K562 (cell line): ENCODE results near the gene RUSC2. TPM values are rescaled to one million over a fixed set of nuclear protein-coding genes. Genes with fewer than 3 reads are reported as not detected.

ENCODE experiments used
- ATAC-seq: fragments of 200-7000 bp; cut with Tn5 transposase; 3 replicates; pipeline ENCODE4 v1.9.1; 2020; ENCODE audit warnings: moderate library complexity
- BruUV-seq: library from RNA; stranded (reverse); fragments of 400-500 nt; replicated peaks from 2 replicates; lab custom pipeline; 2021; lab: Mats Ljungman, UMichigan
- CTCF ChIA-PET: fragments of 300-600 bp; formaldehyde crosslinking; extraction: SDS; loops from one replicate; lab custom pipeline; 2021; ENCODE audit warnings: low intra/inter-chr PET ratio; lab: Yijun Ruan, JAX
- POLR2A ChIA-PET: fragments of 300-600, 350-650 bp; sonication (Branson Sonifier 250); formaldehyde crosslinking; extraction: SDS; loops from one replicate; lab custom pipeline; 2021; ENCODE audit warnings: antibody characterized with exemption, inconsistent platforms; lab: Yijun Ruan, JAX
- DNase-seq, 4 experiments: peaks; one replicate each; pipeline versions ENCODE4 v3.0.0 to v3.0.0-alpha.2; 2011 to 2018; ENCODE audit warnings: low spot score in 3 of 4, mixed read lengths in 3 of 4; ENCODE audit errors: extremely low read depth in 1 of 4
- FAIRE-seq: peaks from 2 replicates; lab custom pipeline; 2011; peaks lifted over from hg19 to GRCh38; lab: Jason Lieb, UNC
- H2AFZ ChIP-seq: 2 replicates; pipeline ENCODE4 v1.6.0; 2011; ENCODE audit warnings: low read depth, low read length, control low read depth, inconsistent platforms
- H3K27ac ChIP-seq: fragments of 200-600 bp; 3 replicates; pipeline ENCODE4 v1.8.0; 2011; ENCODE audit warnings: low read depth, mild to moderate bottlenecking, control low read depth, inconsistent platforms, low read length, moderate library complexity, mixed read lengths; ENCODE audit errors: extremely low read depth
- H3K27me3 ChIP-seq, 2 experiments: fragments of 300-600 bp in 1 of 2; 2 replicates in 1 of 2; 3 replicates in 1 of 2; pipeline versions ENCODE4 v1.6.0 to v1.8.0; 2011; ENCODE audit warnings: inconsistent platforms in 2 of 2, low read length in 2 of 2, mild to moderate bottlenecking in 1 of 2, mixed read lengths in 1 of 2, moderate library complexity in 1 of 2; ENCODE audit not compliant: control insufficient read depth in 2 of 2, insufficient read depth in 2 of 2
- H3K36me3 ChIP-seq: fragments of 300-600 bp; 3 replicates; pipeline ENCODE4 v1.8.0; 2011; ENCODE audit warnings: mild to moderate bottlenecking, low read length, inconsistent platforms; ENCODE audit not compliant: control insufficient read depth, insufficient read depth
- H3K4me1 ChIP-seq, 2 experiments: fragments of 200-600 bp in 1 of 2; replicated peaks in 1 of 2; 2 replicates in 1 of 2; 3 replicates in 1 of 2; pipeline versions ENCODE4 v1.5.1 to v1.8.0; 2011; ENCODE audit warnings: inconsistent platforms in 2 of 2, low read length in 2 of 2, mild to moderate bottlenecking in 1 of 2, mixed read lengths in 1 of 2, moderate library complexity in 1 of 2; ENCODE audit not compliant: control insufficient read depth in 2 of 2, insufficient read depth in 2 of 2
- H3K4me2 ChIP-seq: 2 replicates; pipeline ENCODE4 v1.6.1; 2011; ENCODE audit warnings: low read length, control low read depth, inconsistent platforms, mixed read lengths; ENCODE audit not compliant: insufficient read depth
- H3K4me3 ChIP-seq: fragments of 200-600 bp; sonication (generic), shearing (Covaris generic); 2 replicates; pipeline ENCODE4 v1.5.1; 2016; ENCODE audit warnings: control low read depth, inconsistent platforms
- H3K79me2 ChIP-seq: fragments of 200-600 bp; 3 replicates; pipeline ENCODE4 v1.8.0; 2011; ENCODE audit warnings: low read length, inconsistent platforms; ENCODE audit not compliant: control insufficient read depth, insufficient read depth
- H3K9ac ChIP-seq, 2 experiments: 2 replicates each; pipeline versions ENCODE4 v1.6.0 to v1.6.1; 2011; ENCODE audit warnings: low read depth in 2 of 2, low read length in 2 of 2, control low read depth in 1 of 2, inconsistent platforms in 1 of 2, mild to moderate bottlenecking in 1 of 2, mixed read lengths in 1 of 2; ENCODE audit not compliant: insufficient read depth in 1 of 2
- H3K9me1 ChIP-seq: one replicate; pipeline ENCODE4 v1.6.0; 2011; ENCODE audit warnings: inconsistent platforms, mild to moderate bottlenecking, low read length, moderate library complexity; ENCODE audit not compliant: control insufficient read depth, insufficient read depth
- H3K9me3 ChIP-seq: replicated peaks from 2 replicates; pipeline ENCODE4 v1.5.1; 2011; ENCODE audit warnings: low read depth, low read length, inconsistent platforms; ENCODE audit not compliant: control insufficient read depth, insufficient read depth
- H4K20me1 ChIP-seq: replicated peaks from 2 replicates; pipeline ENCODE4 v1.6.1; 2011; ENCODE audit warnings: low read length, inconsistent platforms, mixed read lengths; ENCODE audit not compliant: control insufficient read depth, insufficient read depth
- FOXA3 ChIP-seq, 2 experiments: fragments of 450-650 bp in 1 of 2; sonication (generic) in 1 of 2; formaldehyde crosslinking; IDR thresholded peaks in 1 of 2; conservative IDR thresholded peaks in 1 of 2; 2 replicates each; pipeline versions ENCODE4 v1.4.0 to v1.8.0; 2020 to 2022; ENCODE audit warnings: mild to moderate bottlenecking in 2 of 2, missing genetic modification reagents in 1 of 2
- FOXO4 ChIP-seq: fragments of 450-650 bp; formaldehyde crosslinking; IDR thresholded peaks from 2 replicates; pipeline ENCODE4 v1.4.0; 2020; ENCODE audit warnings: mild to moderate bottlenecking, moderate library complexity
- JUN ChIP-seq, 2 experiments: sonication (generic) in 1 of 2; formaldehyde crosslinking in 1 of 2; IDR thresholded peaks; 2 replicates each; pipeline versions ENCODE4 v1.6.1 to v1.8.0; 2012 to 2022; ENCODE audit warnings: borderline replicate concordance in 2 of 2, mild to moderate bottlenecking in 2 of 2, improper control_type of control experiment in 1 of 2, low read depth in 1 of 2, low read length in 1 of 2, missing genetic modification reagents in 1 of 2
- KLF16 ChIP-seq: IDR thresholded peaks from 2 replicates; pipeline ENCODE4 v1.6.1; 2016; ENCODE audit warnings: antibody characterized with exemption
- NFYB ChIP-seq: IDR thresholded peaks from 2 replicates; pipeline ENCODE4 v1.6.1; 2011; ENCODE audit warnings: mild to moderate bottlenecking, moderate library complexity; ENCODE audit not compliant: insufficient read length; ENCODE audit errors: extremely low read depth
- NR2F6 ChIP-seq: fragments of 450-650 bp; formaldehyde crosslinking; IDR thresholded peaks from 2 replicates; pipeline ENCODE4 v1.4.0; 2020; ENCODE audit warnings: mild to moderate bottlenecking
- SIRT6 ChIP-seq: IDR thresholded peaks from one replicate; pipeline ENCODE4 v1.6.1; 2012; ENCODE audit warnings: low read depth, mild to moderate bottlenecking, control low read depth, inconsistent platforms, low read length, moderate library complexity
- STAT6 ChIP-seq: sonication (generic); formaldehyde crosslinking; IDR thresholded peaks from 2 replicates; pipeline ENCODE4 v1.8.1; 2023; ENCODE audit warnings: mild to moderate bottlenecking, missing genetic modification reagents
- ZBED1 ChIP-seq: IDR thresholded peaks from 2 replicates; pipeline ENCODE4 v1.6.1; 2014
- ZNF280A ChIP-seq: fragments of 450-650 bp; IDR thresholded peaks from 2 replicates; pipeline ENCODE4 v1.6.1; 2018; ENCODE audit warnings: mild to moderate bottlenecking, low read depth; ENCODE audit not compliant: partially characterized antibody
- ZNF79 ChIP-seq: fragments of 250-450 bp; sonication (Bioruptor Pico); IDR thresholded peaks from 2 replicates; pipeline ENCODE4 v1.4.0; 2020; ENCODE audit warnings: low read depth, mild to moderate bottlenecking, moderate library complexity
- WGBS: fragments of 100-300 bp; shearing (Covaris generic); methylation state at CpG from one replicate; pipeline ENCODE4 v1.1.6; 2016; ENCODE audit warnings: low coverage, mixed read lengths; ENCODE audit not compliant: insufficient coverage; ENCODE audit errors: missing lambda C conversion rate; 5-methylcytosine and 5-hydroxymethylcytosine counted together
- in situ Hi-C: fragments of 300-500 bp; cut with MboI; formaldehyde crosslinking; loops from 4 replicates; pipeline ENCODE4 v1.15.0; 2018; ENCODE audit warnings: inconsistent platforms, mixed read lengths
- intact Hi-C: fragments of 100-400 bp; cut with micrococcal nuclease; formaldehyde crosslinking; loops from 2 replicates; pipeline ENCODE4 v1.14.2; 2022
- polyA plus RNA-seq, 8 experiments: library from polyadenylated mRNA; depleted of rRNA in 4 of 8; stranded (reverse) in 5 of 8; unstranded in 3 of 8; fragments of >200 nt; fragmentation: Nextera tagmentation in 2 of 8; fragmentation: Illumina TruSeq in 1 of 8; extraction: Ambion mirVana in 2 of 8; extraction: Trizol in 1 of 8; gene quantifications; 2 replicates each; pipeline versions ENCODE4 v1.2.1 to v1.2.3, GENCODE V29; 2011 to 2014; ENCODE audit warnings: inconsistent platforms in 1 of 8, missing spikeins in 1 of 8
- total RNA-seq, 7 experiments: library from RNA; depleted of rRNA in 6 of 7; stranded (reverse); fragments of >200 nt in 6 of 7; fragmentation: Illumina TruSeq in 2 of 7; extraction: Trizol in 2 of 7; gene quantifications; 2 replicates each; pipeline versions ENCODE4 v1.2.1 to v1.2.3, GENCODE V29; 2011 to 2021; ENCODE audit warnings: low replicate concordance in 1 of 7

Gene RUSC2
- total and polyA plus RNA-seq, 9 of the 15 experiments (the other 6 are each of a cell fraction or from before 2014, with no cell fraction given) = 0.08 to 12.8 (median 3.1) TPM

- 0 out of 2 replicates have a peak, but pooled peaks cover 6% of the 10 kb centered on the region for H4K20me1 ChIP-seq
- no peak overlapping the region for H3K4me2 ChIP-seq
- TF ChIP-seq NFYB = no peak
- no peak for TF ChIP-seq ZBED1
- no peak for TF ChIP-seq FOXO4
- no peak for TF ChIP-seq STAT6 (CRISPR knock-in tag)
- no peak for TF ChIP-seq ZNF79 (CRISPR knock-in tag)
- no peak for TF ChIP-seq SIRT6
- TF ChIP-seq NR2F6 (CRISPR knock-in tag) = no peak
- TF ChIP-seq ZNF280A = no peak
- TF ChIP-seq FOXA3 (CRISPR knock-in tag; conservative IDR thresholded peaks at IDR 0.05 in 1 of 2, IDR thresholded peaks at IDR 0.05 in 1 of 2) = no peak
- no peak for TF ChIP-seq JUN (IDR thresholded peaks at IDR 0.05; ENCODE audit: borderline replicate concordance, low read depth, low read length)
- TF ChIP-seq JUN (CRISPR knock-in tag; IDR thresholded peaks at IDR 0.05; ENCODE audit: borderline replicate concordance) = no peak
- TF ChIP-seq KLF16 = no peak
- no peaks in the 10 kb centered on the region; the same call in 2 of the 3 replicates for H3K79me2 ChIP-seq
- peaks cover 0 to 5% of the 10 kb centered on the region in 2 experiments; a peak in 2 of 5 replicates for H3K4me1 ChIP-seq
- intact Hi-C loops (no loop called here), in situ Hi-C loops (no loop called here)
- FAIRE-seq (no peak), DNase-seq (no peak), ATAC-seq (no peak)
- H3K9me1 ChIP-seq = peaks cover 2% of the 10 kb centered on the region
- 67% methylated on average over 9 of the region's 18 CpGs for WGBS
- H3K27ac ChIP-seq = no peak overlapping the region
- H3K4me3 ChIP-seq = no peak overlapping the region
- BruUV-seq = no TSS peak
- H3K9ac ChIP-seq = peak overlapping the region in 1 of 2 experiments; percentile 26; a peak in 1 of 4 replicates
- no peaks in the 10 kb centered on the region for H3K36me3 ChIP-seq
- no peak overlapping the region for H2AFZ ChIP-seq
- ChIA-PET POLR2A (interaction anchor here (0.6 kb wide), 1 partner anchor 517 kb away, joined by 3 read pairs; no protein-coding TSS in a partner anchor), CTCF (no interaction called here)
- no peaks in the 10 kb centered on the region for H3K9me3 ChIP-seq
- H3K27me3 ChIP-seq = no peaks in the 10 kb centered on the region
Observed at GRCh38 chr9:35538361-35539234, 48.7 kb downstream of the RUSC2 start.
